GM19238 (cell line): Measurements from ENCODE around the gene CA10.

Source experiments
- DNase-seq: peaks from one replicate; pipeline ENCODE4 v3.0.0; 2011; ENCODE audit warnings: low spot score; ENCODE audit not compliant: insufficient read length

CA10 gene

GRCh38 chr17:52048137-52048898 is 110.2 kb downstream of the CA10 start:
- no peak for DNase-seq

DNA sequence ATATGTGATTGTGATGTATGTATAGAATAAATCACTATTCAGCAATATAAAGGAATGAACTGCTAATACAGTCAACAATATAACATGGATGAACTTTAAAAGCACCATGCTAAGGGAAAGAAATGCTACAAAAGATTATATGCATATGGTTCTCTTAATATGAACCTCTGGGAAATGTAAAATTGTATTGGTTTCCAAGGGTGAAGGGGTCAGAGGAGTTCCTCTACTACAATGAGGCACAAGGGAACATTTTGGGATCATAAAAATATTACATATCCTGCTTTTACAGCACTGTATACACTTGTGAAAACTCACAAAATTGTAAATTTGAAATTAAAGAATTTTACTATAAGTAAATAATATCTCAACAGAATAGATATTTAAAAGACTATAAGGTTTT is 111.4 kb downstream of the CA10 start:
- DNase-seq, result no peak

- DNase-seq, result no peak
Measured at GRCh38 chr17:52041123-52041617, 117.3 kb downstream of the CA10 start.

DNA sequence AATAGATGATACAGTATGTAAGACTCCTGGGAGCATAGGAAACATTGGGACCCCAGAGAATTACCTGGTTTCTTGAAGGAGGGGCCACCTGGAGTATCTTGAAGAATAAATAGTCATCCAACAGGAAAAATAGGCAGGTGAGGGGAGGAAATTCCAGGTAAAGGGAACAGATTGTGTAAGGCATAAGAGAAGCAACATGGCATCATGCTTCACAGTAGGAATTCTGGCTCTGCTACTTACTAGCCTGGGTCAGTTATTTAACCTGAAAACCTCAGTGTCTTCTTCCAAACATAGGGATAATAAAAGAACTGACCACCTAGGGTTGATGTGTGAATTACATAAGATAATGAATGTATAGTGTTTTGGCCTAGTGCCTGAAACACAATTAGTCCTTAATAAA is 122.1 kb downstream of the CA10 start:
- no peak for DNase-seq

DNA sequence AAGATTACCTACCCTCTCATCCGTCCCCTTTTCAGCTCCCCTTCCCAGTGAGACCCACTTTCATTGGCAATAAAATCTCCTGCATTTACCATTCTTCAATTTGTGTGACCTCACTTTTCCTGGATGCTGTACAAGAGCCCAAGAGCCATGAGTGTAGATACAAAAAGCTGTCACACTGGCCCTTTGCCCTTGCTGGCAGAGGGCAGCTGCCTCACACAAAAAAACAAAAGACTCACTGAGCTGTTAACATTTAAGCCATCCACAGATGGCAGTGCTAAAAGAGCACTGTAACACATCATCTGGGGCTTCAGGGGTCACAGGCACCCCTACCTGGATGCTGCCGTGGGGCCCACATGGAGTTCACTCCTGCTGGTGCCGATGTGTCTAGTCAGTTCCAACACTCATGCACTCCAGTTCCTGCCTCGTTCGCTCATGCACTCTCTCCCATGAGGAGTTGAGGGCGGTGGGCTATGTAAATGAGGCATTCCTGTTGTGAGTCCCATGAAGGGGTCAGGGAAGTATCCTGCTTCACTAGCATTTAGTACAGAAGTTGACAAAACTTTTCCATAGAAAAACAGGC is 123.1 kb downstream of the CA10 start:
- no peak for DNase-seq

- no peak for DNase-seq
Measured at GRCh38 chr17:52032454-52032853, 126.1 kb downstream of the CA10 start.

GRCh38 chr17:52030052-52030451 is 128.5 kb downstream of the CA10 start:
- no peak for DNase-seq

DNA sequence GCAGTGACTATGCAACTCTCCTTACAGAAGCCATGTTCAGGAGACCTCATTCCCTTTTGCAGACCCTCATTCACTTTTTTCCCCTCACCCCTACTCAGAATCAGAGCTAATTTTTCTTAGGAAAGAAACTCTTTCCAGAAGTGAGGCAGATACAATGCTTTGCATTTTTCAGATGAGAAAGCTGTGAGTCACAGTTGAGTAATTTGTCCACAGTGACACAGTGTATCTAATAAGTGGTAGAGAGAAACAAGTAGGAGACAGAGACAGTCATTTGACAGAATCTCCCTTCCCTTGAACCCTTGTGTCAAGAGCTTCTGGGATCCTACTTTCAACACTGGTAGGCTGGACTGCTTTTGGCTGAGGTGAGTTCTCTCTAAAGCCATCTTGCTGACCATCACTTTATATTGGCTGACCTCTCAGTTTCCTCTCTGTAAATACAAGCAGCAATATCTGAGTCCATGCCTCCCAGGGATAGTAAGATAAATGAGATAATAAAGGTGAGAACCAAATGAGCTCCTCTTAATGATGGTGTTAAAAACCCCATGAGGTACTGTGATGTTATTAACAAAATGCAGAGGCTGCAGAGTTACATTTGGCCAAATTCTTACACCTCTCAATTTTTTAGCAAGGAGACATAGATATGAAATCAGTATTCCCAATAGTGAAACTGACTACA is 130.8 kb downstream of the CA10 start:
- no peak for DNase-seq

DNA sequence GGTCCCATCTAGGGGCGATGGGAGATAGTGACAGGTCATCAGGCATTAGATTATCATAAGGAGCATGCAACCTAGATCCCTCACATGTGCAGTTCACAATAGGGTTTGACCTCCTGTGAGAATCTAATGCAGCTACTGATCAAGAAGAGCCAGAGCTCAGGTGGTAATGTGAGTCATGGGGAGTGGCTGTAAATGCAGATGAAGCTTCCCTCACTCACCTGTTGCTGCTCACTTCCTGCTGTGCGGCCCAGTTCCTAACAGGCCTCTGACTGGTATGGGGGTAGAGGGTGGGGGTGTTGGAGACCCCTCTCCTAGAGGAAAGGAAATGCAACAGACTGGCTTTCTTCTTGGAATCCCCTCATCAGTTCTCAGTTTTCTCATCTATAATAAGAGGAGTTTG is 131.4 kb downstream of the CA10 start:
- DNase-seq, result no peak

GRCh38 chr17:52026075-52026474 is 132.4 kb downstream of the CA10 start:
- DNase-seq, result no peak

GRCh38 chr17:52025236-52025635 is 133.3 kb downstream of the CA10 start:
- no peak for DNase-seq

DNA sequence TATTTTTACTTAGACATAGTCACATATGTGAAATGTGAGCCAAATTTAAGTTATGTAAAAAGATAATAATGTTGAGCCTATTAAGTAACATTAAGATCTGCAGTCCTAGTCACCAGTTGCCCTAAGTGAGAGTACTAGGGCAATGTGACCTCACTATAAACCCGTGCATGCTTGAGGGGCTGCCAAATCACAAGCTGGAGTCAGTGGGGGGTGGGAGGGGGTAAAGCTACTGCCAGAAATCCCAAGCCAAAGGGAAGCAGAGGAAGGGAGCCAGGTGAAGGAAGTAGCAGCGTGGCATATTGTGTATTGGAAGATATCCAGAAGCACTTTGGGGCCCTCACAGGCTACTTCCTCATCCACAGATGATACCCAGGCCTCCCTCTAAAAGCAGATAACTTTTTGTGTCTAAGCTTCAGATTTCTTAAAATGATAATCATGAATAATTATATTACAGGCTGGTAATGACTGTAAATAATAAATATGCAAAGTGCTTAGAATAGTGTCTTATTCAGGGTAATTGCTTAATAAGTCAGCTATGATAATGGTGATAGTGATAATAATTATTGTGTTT is 134.1 kb downstream of the CA10 start:
- no peak for DNase-seq

- DNase-seq, result no peak
Measured at GRCh38 chr17:52011064-52011463, 147.4 kb downstream of the CA10 start.

DNA sequence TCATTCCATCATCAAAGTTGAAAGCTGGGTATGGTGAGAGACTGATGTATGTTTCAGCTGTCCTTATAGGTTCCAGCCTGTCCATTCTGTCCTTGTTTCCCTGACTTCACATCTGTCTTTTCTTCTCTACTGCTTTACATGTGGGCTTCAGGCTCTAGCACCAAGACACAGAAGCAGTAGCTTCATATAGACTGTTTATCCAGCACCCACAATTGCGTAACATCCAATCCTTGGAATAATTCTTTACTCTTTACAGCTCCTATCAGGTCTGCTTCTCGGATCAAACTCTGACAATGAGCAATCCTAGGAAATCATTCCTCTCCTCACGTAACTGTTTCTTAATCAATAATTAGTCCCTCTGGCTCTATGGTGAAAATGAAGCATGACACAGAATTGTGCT is 158.9 kb downstream of the CA10 start:
- no peak for DNase-seq

GRCh38 chr17:51997723-51998122 is 160.8 kb downstream of the CA10 start:
- DNase-seq, result no peak

DNA sequence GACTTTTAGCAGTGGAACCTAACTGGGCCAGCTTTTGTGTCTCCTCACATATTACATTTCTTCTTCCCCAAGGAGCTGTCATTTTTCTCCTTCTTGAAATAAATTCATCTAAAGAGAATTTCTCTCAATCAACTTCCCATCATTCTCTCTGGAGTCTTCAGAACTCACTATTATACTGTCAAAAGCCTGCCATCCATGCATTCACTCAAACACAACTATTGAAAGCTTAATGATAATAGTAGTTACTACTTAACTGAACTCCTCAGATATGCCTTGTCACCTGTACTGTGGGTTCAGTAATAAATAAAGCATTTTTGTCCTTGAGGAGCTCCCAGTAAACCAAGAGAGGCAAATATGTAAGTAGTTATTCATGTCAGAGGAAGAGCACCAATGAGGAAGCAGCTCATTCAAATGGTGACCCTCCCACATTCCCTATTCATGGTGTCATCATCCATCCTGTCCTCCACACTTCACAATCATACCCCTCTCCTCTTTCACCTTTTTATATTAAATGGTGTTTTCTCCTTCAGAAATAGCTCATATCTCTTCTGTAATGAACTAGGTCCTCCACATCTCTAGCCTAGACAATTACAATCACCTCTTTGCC is 162.6 kb downstream of the CA10 start:
- DNase-seq, result no peak

- DNase-seq, result no peak
Measured at GRCh38 chr17:51992864-51993416, 165.6 kb downstream of the CA10 start.

- DNase-seq, result no peak
Measured at GRCh38 chr17:51971121-51971520, 187.4 kb downstream of the CA10 start.

DNA sequence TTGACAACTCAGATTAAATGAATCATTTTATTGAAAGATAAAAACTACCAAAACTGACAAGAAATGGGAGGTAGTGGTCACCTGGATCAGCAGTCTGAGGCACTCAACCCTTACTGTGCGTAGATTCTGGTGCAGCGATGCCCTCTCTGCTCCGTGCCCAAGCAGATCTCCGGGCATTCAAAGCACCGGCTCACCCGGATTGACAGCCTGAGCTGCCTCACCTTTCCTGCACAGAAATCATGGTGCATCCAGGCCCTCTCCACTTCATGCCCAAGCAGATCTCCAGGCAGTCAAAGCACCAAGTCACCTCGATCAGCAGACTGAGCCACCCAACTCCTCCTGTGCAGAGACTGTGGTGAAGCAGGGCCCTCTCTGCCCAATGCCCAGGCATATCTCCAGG is 196.8 kb downstream of the CA10 start:
- DNase-seq, result no peak

DNA sequence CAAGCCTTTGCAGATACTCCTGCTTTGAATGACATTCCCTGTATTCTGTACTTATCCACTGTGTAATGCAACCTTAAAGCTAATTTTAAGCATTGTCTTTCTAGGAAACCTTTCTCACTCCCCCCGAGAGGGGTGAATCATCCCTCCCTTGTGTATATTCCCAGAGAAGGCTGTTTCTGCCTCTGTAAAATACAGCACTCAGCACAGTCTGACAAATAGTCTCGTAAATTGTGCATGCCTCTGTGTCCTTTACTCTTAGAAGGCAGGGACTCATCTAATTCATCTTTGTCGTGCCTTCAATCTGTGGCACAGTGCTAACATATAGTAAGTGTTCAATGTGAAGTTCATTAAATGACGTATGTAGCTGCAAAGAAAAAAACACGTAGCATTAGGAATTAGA is 200.7 kb downstream of the CA10 start:
- DNase-seq, result no peak

- no peak for DNase-seq
Measured at GRCh38 chr17:51955245-51955644, 203.3 kb downstream of the CA10 start.
